Smooth muscle cell (in vitro differentiated cells): Measurements from ENCODE around the gene AQP5. TPM values are rescaled to one million over a fixed set of nuclear protein-coding genes. Genes with fewer than 3 reads are reported as not detected.

Source experiments
- DNase-seq: peaks from one replicate; lab custom pipeline; 2025; ENCODE audit not compliant: unreplicated experiment; lab: John Stamatoyannopoulos, UW
- H2AFZ ChIP-seq: fragments of 200-600 bp; sonication (generic); 2 replicates; pipeline ENCODE4 v1.6.0; 2016; ENCODE audit warnings: antibody characterized with exemption, low read depth, mild to moderate bottlenecking
- H3F3A ChIP-seq: fragments of 200-600 bp; sonication (generic); 2 replicates; pipeline ENCODE4 v1.6.0; 2017; ENCODE audit warnings: antibody characterized with exemption, low read depth
- H3K27ac ChIP-seq: fragments of 200-600 bp; sonication (generic); 2 replicates; pipeline ENCODE4 v1.5.1; 2016; ENCODE audit warnings: low read depth, mild to moderate bottlenecking
- H3K27me3 ChIP-seq: fragments of 200-600 bp; sonication (generic); 2 replicates; pipeline ENCODE4 v1.6.1; 2016; ENCODE audit warnings: low read depth, mild to moderate bottlenecking
- H3K36me3 ChIP-seq: fragments of 200-600 bp; sonication (generic); 2 replicates; pipeline ENCODE4 v1.5.1; 2016; ENCODE audit warnings: low read depth
- H3K4me1 ChIP-seq: fragments of 200-600 bp; sonication (generic); 2 replicates; pipeline ENCODE4 v1.5.1; 2016; ENCODE audit warnings: low read depth
- H3K4me2 ChIP-seq: fragments of 200-600 bp; sonication (generic); 2 replicates; pipeline ENCODE4 v1.6.0; 2016; ENCODE audit warnings: mild to moderate bottlenecking
- H3K4me3 ChIP-seq: fragments of 200-600 bp; sonication (generic); 2 replicates; pipeline ENCODE4 v1.5.1; 2016; ENCODE audit warnings: mild to moderate bottlenecking
- H3K79me2 ChIP-seq: fragments of 200-600 bp; sonication (generic); 2 replicates; pipeline ENCODE4 v1.6.0; 2016; ENCODE audit warnings: low read depth, mild to moderate bottlenecking
- H3K9ac ChIP-seq: fragments of 200-600 bp; sonication (generic); 2 replicates; pipeline ENCODE4 v1.6.0; 2016; ENCODE audit warnings: low read depth
- H3K9me3 ChIP-seq: fragments of 200-600 bp; sonication (generic); replicated peaks from 2 replicates; pipeline ENCODE4 v1.5.1; 2016; ENCODE audit warnings: low read depth
- H4K20me1 ChIP-seq: fragments of 200-600 bp; sonication (generic); 2 replicates; pipeline ENCODE4 v1.6.0; 2016; ENCODE audit warnings: low read depth
- CTCF ChIP-seq: fragments of 200-600 bp; sonication (generic); IDR thresholded peaks from 2 replicates; pipeline ENCODE4 v1.5.1; 2017; ENCODE audit warnings: borderline replicate concordance, mild to moderate bottlenecking, antibody characterized with exemption; ENCODE audit not compliant: insufficient read depth, poor library complexity, severe bottlenecking
- WGBS: methylation state at CpG from one replicate; pipeline ENCODE4 v1.1.7; 2016; ENCODE audit warnings: low lambda C conversion rate; 5-methylcytosine and 5-hydroxymethylcytosine counted together
- polyA plus RNA-seq: library from polyadenylated mRNA; unstranded; fragments of >200 nt; fragmentation: Nextera tagmentation; extraction: Ambion mirVana; gene quantifications from 2 replicates; pipeline ENCODE4 v1.2.1, GENCODE V29; 2016
- total RNA-seq: library from RNA; depleted of rRNA; stranded (reverse); fragments of >200 nt; gene quantifications from 2 replicates; pipeline ENCODE4 v1.2.3, GENCODE V29; 2014

Gene AQP5
- total and polyA plus RNA-seq, 2 experiments from 2014 or later = not detected

GRCh38 chr12:49917166-49917787 lies 44.4 kb upstream of the AQP5 start:
- H3K27ac ChIP-seq = no peak overlapping the region
- no peaks in the 10 kb centered on the region for H3K79me2 ChIP-seq
- H3K9me3 ChIP-seq = no peaks in the 10 kb centered on the region
- no peak overlapping the region for H3K4me2 ChIP-seq
- 85% methylated on average over 12 of the region's 12 CpGs for WGBS
- H3K9ac ChIP-seq = no peak overlapping the region
- peaks cover 5% of the 10 kb centered on the region for H3K4me1 ChIP-seq
- DNase-seq = no peak
- no peak for TF ChIP-seq CTCF
- no peaks in the 10 kb centered on the region for H3F3A ChIP-seq
- no peak overlapping the region for H3K4me3 ChIP-seq
- no peaks in the 10 kb centered on the region for H3K27me3 ChIP-seq
- no peaks in the 10 kb centered on the region for H3K36me3 ChIP-seq
- H2AFZ ChIP-seq = no peak overlapping the region
- no peaks in the 10 kb centered on the region for H4K20me1 ChIP-seq

DNA sequence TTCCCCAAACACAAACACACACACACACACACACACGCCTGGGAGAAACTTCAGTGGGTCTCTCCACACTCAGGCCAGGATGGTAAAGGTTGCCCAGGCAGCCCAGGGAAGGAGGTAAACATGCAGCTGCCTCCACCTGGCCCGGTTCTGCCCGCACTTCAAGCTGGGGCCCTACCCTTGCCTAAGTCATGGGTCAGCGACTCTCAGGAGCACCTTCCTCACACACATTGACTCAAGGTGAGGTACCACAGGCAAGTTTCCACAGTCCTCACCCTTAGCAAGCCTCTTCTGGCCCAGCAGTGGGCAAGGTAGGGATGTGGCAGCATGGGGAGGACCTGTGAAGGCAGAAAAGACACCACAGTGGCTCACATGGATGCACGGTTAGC lies 43.9 kb upstream of the AQP5 start:
- WGBS = 95% methylated on average over 5 of the region's 5 CpGs
- Histone ChIP-seq H4K20me1 (no peaks in the 10 kb centered on the region), H3K9ac (no peak overlapping the region), H3K4me2 (no peak overlapping the region), H3K27me3 (no peaks in the 10 kb centered on the region), H3F3A (no peaks in the 10 kb centered on the region), H3K4me1 (peaks cover 5% of the 10 kb centered on the region), H3K4me3 (no peak overlapping the region), H3K9me3 (no peaks in the 10 kb centered on the region), H3K27ac (no peak overlapping the region), H3K79me2 (no peaks in the 10 kb centered on the region), H2AFZ (no peak overlapping the region), H3K36me3 (no peaks in the 10 kb centered on the region)
- no peak for TF ChIP-seq CTCF
- DNase-seq = no peak

- Histone ChIP-seq H3K4me1 (no peaks in the 10 kb centered on the region), H3K4me2 (no peak overlapping the region), H3K27ac (no peak overlapping the region), H3F3A (no peaks in the 10 kb centered on the region), H3K36me3 (no peaks in the 10 kb centered on the region), H3K4me3 (no peak overlapping the region), H3K79me2 (no peaks in the 10 kb centered on the region), H3K9me3 (no peaks in the 10 kb centered on the region), H4K20me1 (no peaks in the 10 kb centered on the region), H2AFZ (no peak overlapping the region), H3K27me3 (no peaks in the 10 kb centered on the region), H3K9ac (no peak overlapping the region)
- no peak for DNase-seq
- WGBS = 65% methylated on average over 12 of the region's 12 CpGs
- TF ChIP-seq CTCF = no peak
Observed at GRCh38 chr12:49920241-49920914, 41.3 kb upstream of the AQP5 start.

DNA sequence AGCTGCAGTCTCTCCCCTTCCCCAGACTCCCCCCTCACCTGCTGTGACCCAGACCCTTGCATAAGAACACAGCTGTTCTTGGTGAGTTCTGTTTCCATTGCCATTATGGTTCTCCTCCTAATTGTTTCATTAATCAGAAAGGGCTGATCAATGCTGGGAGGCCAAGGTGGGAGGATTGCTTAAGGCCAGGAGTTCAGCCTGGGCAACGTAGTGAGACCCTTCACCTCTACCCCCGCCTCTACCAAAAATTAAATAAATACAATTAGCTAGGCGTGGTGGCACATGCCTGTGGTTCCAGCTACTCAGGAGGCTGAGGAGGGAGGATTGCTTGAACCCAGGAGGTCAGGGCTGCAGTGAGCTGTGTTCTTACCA lies 40.8 kb upstream of the AQP5 start:
- no peak for TF ChIP-seq CTCF
- DNase-seq = no peak
- no peaks in the 10 kb centered on the region for H4K20me1 ChIP-seq
- 88% methylated on average over 3 of the region's 3 CpGs for WGBS
- H3K9me3 ChIP-seq = no peaks in the 10 kb centered on the region
- H3K9ac ChIP-seq = no peak overlapping the region
- H3K36me3 ChIP-seq = no peaks in the 10 kb centered on the region
- no peak overlapping the region for H2AFZ ChIP-seq
- H3K79me2 ChIP-seq = no peaks in the 10 kb centered on the region
- H3K27me3 ChIP-seq = no peaks in the 10 kb centered on the region
- H3K4me1 ChIP-seq = no peaks in the 10 kb centered on the region
- H3K27ac ChIP-seq = no peak overlapping the region
- no peak overlapping the region for H3K4me2 ChIP-seq
- H3F3A ChIP-seq = no peaks in the 10 kb centered on the region
- no peak overlapping the region for H3K4me3 ChIP-seq
